K562 (cell line): ENCODE data around the gene TSPAN18. TPM values are rescaled to one million over a fixed set of nuclear protein-coding genes. Genes with fewer than 3 reads are reported as not detected.

Experiments
- C11orf30 ChIP-seq: fragments of 450-650 bp; IDR thresholded peaks from 2 replicates; pipeline ENCODE4 v1.6.1; 2016; ENCODE audit warnings: low read depth, mild to moderate bottlenecking
- CAMTA2 ChIP-seq: fragments of 250-450 bp; sonication (Bioruptor Pico); conservative IDR thresholded peaks from 2 replicates; pipeline ENCODE4 v1.5.1; 2022
- COPS2 ChIP-seq: fragments of 450-650 bp; conservative IDR thresholded peaks from 2 replicates; pipeline ENCODE4 v1.6.1; 2016; ENCODE audit warnings: mild to moderate bottlenecking, moderate library complexity
- CTCF ChIP-seq, 3 experiments: IDR thresholded peaks in 2 of 3; conservative IDR thresholded peaks in 1 of 3; 2 replicates each; pipeline ENCODE4 v1.5.1; 2011 to 2012; ENCODE audit warnings: low read length in 3 of 3, mild to moderate bottlenecking in 3 of 3, control low read depth in 2 of 3, improper control_type of control experiment in 1 of 3, inconsistent platforms in 1 of 3, low read depth in 1 of 3, mixed read lengths in 1 of 3, moderate library complexity in 1 of 3; ENCODE audit not compliant: insufficient read depth in 2 of 3
- ETS1 ChIP-seq: conservative IDR thresholded peaks from 2 replicates; pipeline ENCODE4 v1.6.1; 2011; ENCODE audit warnings: low read depth, mild to moderate bottlenecking, low read length; ENCODE audit not compliant: control insufficient read depth
- FIP1L1 ChIP-seq: fragments of 200-400 bp; formaldehyde crosslinking; IDR thresholded peaks from 2 replicates; pipeline ENCODE4 v1.6.1; 2018; ENCODE audit warnings: mild to moderate bottlenecking, low read depth, low read length; ENCODE audit not compliant: poor library complexity, severe bottlenecking
- FOXP1 ChIP-seq: sonication (generic); formaldehyde crosslinking; IDR thresholded peaks from 2 replicates; pipeline ENCODE4 v1.8.0; 2022; ENCODE audit warnings: mild to moderate bottlenecking, missing genetic modification reagents
- GTF2E2 ChIP-seq: fragments of 200-800 bp; sonication (Bioruptor generic); IDR thresholded peaks from 2 replicates; pipeline ENCODE4 v1.6.1; 2016; ENCODE audit warnings: missing genetic modification characterization, missing compliant biosample characterization
- HNRNPH1 ChIP-seq: fragments of 200-400 bp; formaldehyde crosslinking; optimal IDR thresholded peaks from 2 replicates; pipeline ENCODE3; 2017; ENCODE audit warnings: low read depth, mild to moderate bottlenecking, low read length, moderate library complexity
- KLF16 ChIP-seq: IDR thresholded peaks from 2 replicates; pipeline ENCODE4 v1.6.1; 2016; ENCODE audit warnings: antibody characterized with exemption
- NCOA6 ChIP-seq: fragments of 450-650 bp; IDR thresholded peaks from 2 replicates; pipeline ENCODE4 v1.6.1; 2017; ENCODE audit warnings: mild to moderate bottlenecking
- PHF8 ChIP-seq: fragments of 200-600 bp; sonication (generic); IDR thresholded peaks from 2 replicates; pipeline ENCODE4 v1.6.1; 2012; ENCODE audit warnings: mixed run types, mild to moderate bottlenecking, inconsistent platforms, low read length, moderate library complexity, borderline replicate concordance
- POLR3A ChIP-seq: IDR thresholded peaks from 2 replicates; pipeline ENCODE4 v1.6.1; 2011; ENCODE audit warnings: borderline replicate concordance, mild to moderate bottlenecking, moderate library complexity; ENCODE audit not compliant: insufficient read length, insufficient read depth; ENCODE audit errors: extremely low read depth
- PYGO2 ChIP-seq: fragments of 450-650 bp; IDR thresholded peaks from 2 replicates; pipeline ENCODE4 v1.6.1; 2016; ENCODE audit warnings: mild to moderate bottlenecking, missing genetic modification characterization, moderate library complexity, missing compliant biosample characterization
- RBM17 ChIP-seq: fragments of 200-400 bp; formaldehyde crosslinking; IDR thresholded peaks from 2 replicates; pipeline ENCODE4 v1.6.1; 2017; ENCODE audit warnings: low read depth, mild to moderate bottlenecking, low read length, borderline replicate concordance
- RBM39 ChIP-seq: fragments of 200-400 bp; formaldehyde crosslinking; optimal IDR thresholded peaks from 2 replicates; pipeline ENCODE3; 2018; ENCODE audit warnings: low read depth, low read length
- RHOXF2B ChIP-seq: fragments of 250-450 bp; sonication (Bioruptor Pico); conservative IDR thresholded peaks from 2 replicates; pipeline ENCODE4 v1.5.1; 2021
- SP2 ChIP-seq: IDR thresholded peaks from 2 replicates; pipeline ENCODE4 v1.6.1; 2011; ENCODE audit warnings: mild to moderate bottlenecking, low read depth, low read length, moderate library complexity; ENCODE audit not compliant: poor library complexity, severe bottlenecking; ENCODE audit errors: extremely low read depth
- SRSF7 ChIP-seq: fragments of 200-400 bp; formaldehyde crosslinking; optimal IDR thresholded peaks from 2 replicates; pipeline ENCODE3; 2017; ENCODE audit warnings: mild to moderate bottlenecking, low read depth, low read length
- USF2 ChIP-seq: sonication (generic); formaldehyde crosslinking; IDR thresholded peaks from 2 replicates; pipeline ENCODE4 v1.5.0; 2020; ENCODE audit warnings: missing genetic modification reagents
- ZFP30 ChIP-seq: fragments of 250-450 bp; sonication (Bioruptor Pico); IDR thresholded peaks from 2 replicates; pipeline ENCODE4 v1.8.0; 2022; ENCODE audit warnings: moderate library complexity, mild to moderate bottlenecking, inconsistent platforms, borderline replicate concordance
- ZNF311 ChIP-seq: fragments of 250-450 bp; sonication (Bioruptor Pico); IDR thresholded peaks from 2 replicates; pipeline ENCODE4 v1.4.0; 2020; ENCODE audit warnings: mild to moderate bottlenecking, moderate library complexity
- ZNF347 ChIP-seq: fragments of 450-650 bp; formaldehyde crosslinking; IDR thresholded peaks from 2 replicates; pipeline ENCODE4 v1.4.0; 2020; ENCODE audit warnings: low read depth, mild to moderate bottlenecking, moderate library complexity
- ZNF551 ChIP-seq: fragments of 250-450 bp; sonication (Bioruptor Pico); IDR thresholded peaks from 2 replicates; pipeline ENCODE4 v1.5.0; 2021; ENCODE audit warnings: mild to moderate bottlenecking, moderate library complexity
- polyA plus RNA-seq, 8 experiments: library from polyadenylated mRNA; depleted of rRNA in 4 of 8; stranded (reverse) in 5 of 8; unstranded in 3 of 8; fragments of >200 nt; fragmentation: Nextera tagmentation in 2 of 8; fragmentation: Illumina TruSeq in 1 of 8; extraction: Ambion mirVana in 2 of 8; extraction: Trizol in 1 of 8; gene quantifications; 2 replicates each; pipeline versions ENCODE4 v1.2.1 to v1.2.3, GENCODE V29; 2011 to 2014; ENCODE audit warnings: inconsistent platforms in 1 of 8, missing spikeins in 1 of 8
- total RNA-seq, 7 experiments: library from RNA; depleted of rRNA in 6 of 7; stranded (reverse); fragments of >200 nt in 6 of 7; fragmentation: Illumina TruSeq in 2 of 7; extraction: Trizol in 2 of 7; gene quantifications; 2 replicates each; pipeline versions ENCODE4 v1.2.1 to v1.2.3, GENCODE V29; 2011 to 2021; ENCODE audit warnings: low replicate concordance in 1 of 7
- TF ChIP-seq, protein P1 (sequence below): sonication (generic); formaldehyde crosslinking; IDR thresholded peaks from 2 replicates; pipeline ENCODE4 v1.9.0; 2022; ENCODE audit warnings: mild to moderate bottlenecking, missing genetic modification reagents

The TSPAN18 gene
- total and polyA plus RNA-seq, 9 of the 15 experiments (the other 6 are each of a cell fraction or from before 2014, with no cell fraction given), result 0.17 to 0.35 (median 0.22) TPM; not detected in 4

DNA sequence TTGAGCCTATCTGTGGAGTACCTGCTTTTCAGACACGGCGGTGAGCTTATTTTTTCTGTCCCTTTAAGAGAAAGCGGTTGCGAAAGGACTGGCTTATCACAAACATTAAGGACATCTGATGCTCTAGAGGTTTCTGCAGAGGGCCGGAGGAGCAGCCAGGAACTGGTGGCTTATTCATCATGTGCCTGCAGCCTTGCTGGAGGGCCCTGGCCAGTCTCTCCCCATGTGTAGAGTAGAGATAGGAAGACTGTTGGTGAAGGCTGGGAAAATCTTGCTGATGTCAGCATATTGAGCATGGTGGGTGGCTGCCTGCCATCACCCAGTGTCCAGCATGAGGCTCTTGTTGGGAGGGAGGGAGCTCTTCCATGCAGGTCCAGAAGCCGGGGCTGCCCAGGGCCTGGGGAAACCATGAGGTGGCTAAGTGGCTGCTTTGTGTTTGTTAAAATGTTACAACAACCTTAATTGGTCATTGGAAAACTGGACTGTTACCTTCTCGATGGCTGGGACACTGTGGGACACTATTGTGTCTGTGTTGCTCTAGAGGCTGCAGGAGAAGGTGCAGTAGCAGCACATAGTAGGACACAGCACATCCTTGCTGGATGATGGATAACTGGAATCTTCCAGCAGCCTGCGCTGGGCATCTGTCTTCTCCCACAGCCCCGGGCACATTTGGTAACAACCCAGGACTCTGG, 54.3 kb downstream of the TSPAN18 start (continued):
- TF ChIP-seq SP2, result no peak
- TF ChIP-seq FIP1L1, result no peak
- no peak for TF ChIP-seq ZFP30 (CRISPR knock-in tag)
- no peak for TF ChIP-seq RHOXF2B
- TF ChIP-seq CAMTA2 (CRISPR knock-in tag), result no peak
- no peak for TF ChIP-seq RBM39
- no peak for TF ChIP-seq CTCF (IDR thresholded peaks at IDR 0.05 in 2 of 3, conservative IDR thresholded peaks at IDR 0.05 in 1 of 3; ENCODE audit: insufficient read depth in 2 of 3, low read depth in 1 of 3, low read length in 3 of 3)
- TF ChIP-seq, protein P1, sequence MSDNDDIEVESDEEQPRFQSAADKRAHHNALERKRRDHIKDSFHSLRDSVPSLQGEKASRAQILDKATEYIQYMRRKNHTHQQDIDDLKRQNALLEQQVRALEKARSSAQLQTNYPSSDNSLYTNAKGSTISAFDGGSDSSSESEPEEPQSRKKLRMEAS (CRISPR knock-in tag), result peak; percentile 93
- peak; percentile 100 for TF ChIP-seq C11orf30
- no peak for TF ChIP-seq COPS2
- TF ChIP-seq USF2 (CRISPR knock-in tag), result no peak
- no peak for TF ChIP-seq PYGO2
- no peak for TF ChIP-seq ZNF551
- TF ChIP-seq GTF2E2 (tag), result peak; percentile 47; the same call in 1 of the 2 replicates
- TF ChIP-seq POLR3A, result no peak
- TF ChIP-seq HNRNPH1, result no peak
- no peak for TF ChIP-seq ZNF347 (CRISPR knock-in tag)
- no peak for TF ChIP-seq SRSF7
- TF ChIP-seq KLF16, result peak; percentile 91
- TF ChIP-seq RBM17, result no peak
- no peak for TF ChIP-seq PHF8
- TF ChIP-seq FOXP1 (CRISPR knock-in tag), result no peak
- TF ChIP-seq NCOA6, result no peak
- TF ChIP-seq ETS1, result peak; percentile 74; the same call in 1 of the 2 replicates
- 0 out of 2 replicates have a peak, but pooled peaks have one; percentile 46 for TF ChIP-seq ZNF311 (CRISPR knock-in tag)
